MV-4-11 (cell line): ENCODE measurements around the gene RET.
"Not testable (repeated sequence)": the region's sequence is repeated elsewhere in the genome, so short reads cannot be mapped to it uniquely, and the experiment has no call there.

Source experiments
- DNase-seq: peaks from one replicate; lab custom pipeline; 2025; lab: John Stamatoyannopoulos, UW

RET gene

GRCh38 chr10:43078175-43078985 lies 1.5 kb downstream of the RET start:
- DNase-seq = no peak

GRCh38 chr10:43078986-43079273 lies 2.1 kb downstream of the RET start:
- peak; percentile 17 for DNase-seq

GRCh38 chr10:43079856-43080255 lies 3.0 kb downstream of the RET start:
- DNase-seq = peak; percentile 11

GRCh38 chr10:43082087-43082486 lies 5.2 kb downstream of the RET start:
- DNase-seq = no peak

- no peak for DNase-seq
Observed at GRCh38 chr10:43082746-43083145, 5.9 kb downstream of the RET start.

- DNase-seq = no peak
Observed at GRCh38 chr10:43083764-43084163, 6.9 kb downstream of the RET start.

- no peak for DNase-seq
Observed at GRCh38 chr10:43084812-43085211, 7.9 kb downstream of the RET start.

GRCh38 chr10:43086321-43086942 lies 9.6 kb downstream of the RET start:
- DNase-seq = no peak

- no peak for DNase-seq
Observed at GRCh38 chr10:43089519-43089918, 12.7 kb downstream of the RET start.

GRCh38 chr10:43090188-43090587 lies 13.3 kb downstream of the RET start:
- no peak for DNase-seq

GRCh38 chr10:43090664-43091063 lies 13.8 kb downstream of the RET start:
- DNase-seq = no peak

- DNase-seq = peak; percentile 87
Observed at GRCh38 chr10:43091846-43092245, 15.0 kb downstream of the RET start.

- peak; percentile 40 for DNase-seq
Observed at GRCh38 chr10:43093423-43094076, 16.7 kb downstream of the RET start.

GRCh38 chr10:43094085-43094484 lies 17.2 kb downstream of the RET start:
- DNase-seq = no peak

- not testable (repeated sequence) for DNase-seq
Observed at GRCh38 chr10:43099339-43099738, 22.5 kb downstream of the RET start.

- DNase-seq = no peak
Observed at GRCh38 chr10:43099928-43100327, 23.1 kb downstream of the RET start.

GRCh38 chr10:43100366-43100765 lies 23.5 kb downstream of the RET start:
- no peak for DNase-seq

GRCh38 chr10:43102063-43102828 lies 25.4 kb downstream of the RET start:
- no peak for DNase-seq

- DNase-seq = peak; percentile 64
Observed at GRCh38 chr10:43105102-43105955, 28.5 kb downstream of the RET start.

GRCh38 chr10:43105956-43106229 lies 29.0 kb downstream of the RET start:
- no peak for DNase-seq

- DNase-seq = no peak
Observed at GRCh38 chr10:43106256-43107091, 29.6 kb downstream of the RET start.
